Measurements from ENCODE around the gene GLYR1. TPM values are rescaled to one million over a fixed set of nuclear protein-coding genes. Genes with fewer than 3 reads are reported as not detected.

GLYR1 gene
- total and polyA plus RNA-seq, 2 donors (not counting 1 experiment from before 2014, with no cell fraction given), result 34.0 to 137 TPM

- Mint-ChIP-seq H3K4me3 (no peak overlapping the region), H3K4me1 (peaks cover 1% of the 10 kb centered on the region), H3K9me3 (ENCODE audit: insufficient read depth) (no peaks in the 10 kb centered on the region), H3K27ac (no peak overlapping the region), H3K27me3 (no peaks in the 10 kb centered on the region)
- Histone ChIP-seq H4K20me1 (ENCODE audit: control insufficient read depth, insufficient read depth, low read length, poor library complexity, severe bottlenecking) (no peaks in the 10 kb centered on the region), H3K36me3 (replicated peaks in 1 of 2; ENCODE audit: control extremely low read depth in 1 of 2, control insufficient read depth in 1 of 2, extremely low read depth in 1 of 2, insufficient read depth in 2 of 2, low read length in 1 of 2) (no peaks in the 10 kb centered on the region), H3K9ac (ENCODE audit: low read length) (no peak overlapping the region), H3K79me2 (ENCODE audit: control insufficient read depth, insufficient read depth, low read length) (no peaks in the 10 kb centered on the region), H3K27ac (ENCODE audit: low read length in 2 of 2) (no peak overlapping the region), H3K4me1 (ENCODE audit: control insufficient read depth in 2 of 2, insufficient read depth in 2 of 2, low read length in 2 of 2) (no peaks in the 10 kb centered on the region), H3K9me3 (ENCODE audit: control extremely low read depth in 1 of 3, control insufficient read depth in 2 of 3, insufficient read depth in 1 of 3, low read length in 2 of 3) (no peaks in the 10 kb centered on the region), H3K4me3 (ENCODE audit: control extremely low read depth in 1 of 5, extremely low read depth in 1 of 5, insufficient read depth in 1 of 5, low read depth in 2 of 5, low read length in 4 of 5) (no peak overlapping the region), H2AFZ (ENCODE audit: insufficient read depth, low read depth, low read length, poor library complexity, severe bottlenecking) (no peak overlapping the region), H3K4me2 (replicated peaks; ENCODE audit: low read depth, low read length, poor library complexity, severe bottlenecking) (no peak overlapping the region), H3K27me3 (replicated peaks in 1 of 4; ENCODE audit: control extremely low read depth in 1 of 4, control insufficient read depth in 3 of 4, insufficient read depth in 4 of 4, low read length in 3 of 4) (no peaks in the 10 kb centered on the region)
- TF ChIP-seq, protein P1, sequence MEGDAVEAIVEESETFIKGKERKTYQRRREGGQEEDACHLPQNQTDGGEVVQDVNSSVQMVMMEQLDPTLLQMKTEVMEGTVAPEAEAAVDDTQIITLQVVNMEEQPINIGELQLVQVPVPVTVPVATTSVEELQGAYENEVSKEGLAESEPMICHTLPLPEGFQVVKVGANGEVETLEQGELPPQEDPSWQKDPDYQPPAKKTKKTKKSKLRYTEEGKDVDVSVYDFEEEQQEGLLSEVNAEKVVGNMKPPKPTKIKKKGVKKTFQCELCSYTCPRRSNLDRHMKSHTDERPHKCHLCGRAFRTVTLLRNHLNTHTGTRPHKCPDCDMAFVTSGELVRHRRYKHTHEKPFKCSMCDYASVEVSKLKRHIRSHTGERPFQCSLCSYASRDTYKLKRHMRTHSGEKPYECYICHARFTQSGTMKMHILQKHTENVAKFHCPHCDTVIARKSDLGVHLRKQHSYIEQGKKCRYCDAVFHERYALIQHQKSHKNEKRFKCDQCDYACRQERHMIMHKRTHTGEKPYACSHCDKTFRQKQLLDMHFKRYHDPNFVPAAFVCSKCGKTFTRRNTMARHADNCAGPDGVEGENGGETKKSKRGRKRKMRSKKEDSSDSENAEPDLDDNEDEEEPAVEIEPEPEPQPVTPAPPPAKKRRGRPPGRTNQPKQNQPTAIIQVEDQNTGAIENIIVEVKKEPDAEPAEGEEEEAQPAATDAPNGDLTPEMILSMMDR (IDR thresholded peaks at IDR 0.05), result no peak
- TF ChIP-seq EZH2 (IDR thresholded peaks at IDR 0.05; ENCODE audit: borderline replicate concordance, insufficient read depth, low read depth, low read length, poor library complexity, severe bottlenecking), result no peak
- ChIA-PET CTCF (no interaction called here), POLR2A (no interaction called here)
- ATAC-seq (ENCODE audit: low read depth) (no peak), DNase-seq (no peak)
- 84% methylated on average over 11 of the region's 17 CpGs for WGBS (ENCODE audit: insufficient coverage)
- intact Hi-C loops (cut with micrococcal nuclease), result no loop called here
Measured at GRCh38 chr16:4777339-4778049, 69.6 kb downstream of the GLYR1 start.

- H3K4me2 ChIP-seq (replicated peaks; ENCODE audit: low read depth, low read length, poor library complexity, severe bottlenecking), result no peak overlapping the region
- Mint-ChIP-seq H3K4me3 (no peak overlapping the region), H3K27ac (no peak overlapping the region), H3K9me3 (ENCODE audit: insufficient read depth) (no peaks in the 10 kb centered on the region), H3K4me1 (no peaks in the 10 kb centered on the region), H3K27me3 (no peaks in the 10 kb centered on the region)
- no peaks in the 10 kb centered on the region for H3K27me3 ChIP-seq (replicated peaks in 1 of 4; ENCODE audit: control extremely low read depth in 1 of 4, control insufficient read depth in 3 of 4, insufficient read depth in 4 of 4, low read length in 3 of 4)
- ATAC-seq (ENCODE audit: low read depth) (no peak), DNase-seq (no peak)
- intact Hi-C loops (cut with micrococcal nuclease), result no loop called here
- H3K9me3 ChIP-seq (ENCODE audit: control extremely low read depth in 1 of 3, control insufficient read depth in 2 of 3, insufficient read depth in 1 of 3, low read length in 2 of 3), result no peaks in the 10 kb centered on the region
- no peak for TF ChIP-seq EZH2 (IDR thresholded peaks at IDR 0.05; ENCODE audit: borderline replicate concordance, insufficient read depth, low read depth, low read length, poor library complexity, severe bottlenecking)
- TF ChIP-seq, protein P1 (IDR thresholded peaks at IDR 0.05), result no peak
- H3K36me3 ChIP-seq (replicated peaks in 1 of 2; ENCODE audit: control extremely low read depth in 1 of 2, control insufficient read depth in 1 of 2, extremely low read depth in 1 of 2, insufficient read depth in 2 of 2, low read length in 1 of 2), result no peaks in the 10 kb centered on the region
- no peaks in the 10 kb centered on the region for H3K4me1 ChIP-seq (ENCODE audit: control insufficient read depth in 2 of 2, insufficient read depth in 2 of 2, low read length in 2 of 2)
- H3K4me3 ChIP-seq (ENCODE audit: control extremely low read depth in 1 of 5, extremely low read depth in 1 of 5, insufficient read depth in 1 of 5, low read depth in 2 of 5, low read length in 4 of 5), result no peak overlapping the region
- H2AFZ ChIP-seq (ENCODE audit: insufficient read depth, low read depth, low read length, poor library complexity, severe bottlenecking), result no peak overlapping the region
- ChIA-PET CTCF (no interaction called here), POLR2A (no interaction called here)
- H3K27ac ChIP-seq (ENCODE audit: low read length in 2 of 2), result no peak overlapping the region
- no peaks in the 10 kb centered on the region for H3K79me2 ChIP-seq (ENCODE audit: control insufficient read depth, insufficient read depth, low read length)
- WGBS (ENCODE audit: insufficient coverage), result 96% methylated on average over 2 of the region's 2 CpGs
- no peaks in the 10 kb centered on the region for H4K20me1 ChIP-seq (ENCODE audit: control insufficient read depth, insufficient read depth, low read length, poor library complexity, severe bottlenecking)
- no peak overlapping the region for H3K9ac ChIP-seq (ENCODE audit: low read length)
Measured at GRCh38 chr16:4776141-4776705, 70.9 kb downstream of the GLYR1 start.

Measured in B cell (primary cell).